ENCODE data around the gene PIGZ. TPM values are rescaled to one million over a fixed set of nuclear protein-coding genes. Genes with fewer than 3 reads are reported as not detected.

PIGZ gene
- total RNA-seq, 3 donors from 2014 or later, result 0.34 to 0.82 (median 0.61) TPM

Other genes starting within 250 kb of the PIGZ start
- gene PAK2, start 229.0 kb downstream of the PIGZ start, total RNA-seq, result 10 to 100 TPM; 60.1 to 71.1 (median 65.8) TPM
- 10 to 100 TPM; 34.5 to 37.1 (median 34.7) TPM for gene SENP5, start 100.9 kb downstream of the PIGZ start, total RNA-seq
- 100 to 1,000 TPM; 132 to 138 (median 134) TPM for gene NCBP2, start 26.3 kb downstream of the PIGZ start, total RNA-seq
- 1 to 10 TPM in 2 of 3 donors, under 1 TPM in 1; 0.79 to 2.7 (median 1.9) TPM for gene MELTF, start 61.0 kb upstream of the PIGZ start, total RNA-seq